ENCODE data around the gene LARGE2. TPM values are rescaled to one million over a fixed set of nuclear protein-coding genes. Genes with fewer than 3 reads are reported as not detected.

LARGE2 gene
- total RNA-seq, result 1 to 10 TPM in 1 of 8 experiments, under 1 TPM in 6, not detected in 1; 0.16 to 1.5 (median 0.46) TPM

DNA sequence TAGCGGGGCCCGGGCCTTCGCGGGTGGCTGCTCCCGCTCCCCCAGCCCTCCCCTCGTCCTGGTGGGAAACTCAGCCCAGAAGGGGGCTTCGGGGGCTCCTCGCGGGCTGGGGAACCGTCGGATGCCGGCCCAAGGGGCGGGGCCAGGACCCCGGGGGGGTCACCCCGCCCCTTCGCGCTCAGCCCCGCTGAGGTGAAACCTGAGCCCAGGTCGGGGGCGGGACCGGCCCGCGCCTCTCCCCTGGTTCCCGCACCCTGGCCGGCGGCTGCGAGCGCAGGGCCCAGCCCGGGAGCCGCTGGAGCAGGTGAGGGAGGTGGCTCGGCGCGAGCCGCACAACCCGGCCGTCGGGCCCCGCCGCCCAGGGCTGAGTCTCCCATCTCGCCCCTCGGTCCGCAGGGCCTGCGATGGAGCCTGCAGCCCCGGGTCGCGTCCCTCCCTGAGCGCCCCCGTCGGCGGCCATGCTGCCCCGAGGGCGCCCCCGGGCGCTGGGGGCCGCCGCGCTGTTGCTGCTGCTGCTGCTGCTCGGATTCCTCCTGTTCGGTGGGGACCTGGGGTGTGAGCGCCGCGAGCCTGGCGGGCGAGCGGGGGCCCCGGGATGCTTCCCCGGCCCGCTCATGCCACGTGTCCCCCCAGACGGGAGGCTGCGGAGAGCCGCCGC, at the start of gene LARGE2:
TSS of gene LARGE2 (plus strand) at position 232 of the 658 bp plus-strand sequence. CDS start at position 459, 227 bp downstream.
- Histone ChIP-seq H3K27ac (no peak within 1 kb of the TSS), H3K4me1 (replicated peaks in 1 of 2) (peaks cover 0 to 22% of the 10 kb centered on the region in 2 donors), H3K4me3 (peak within 1 kb of the TSS in 2 of 5 donors; percentile 9 to 25)
- WGBS, 10 experiments, result no CpG with 5 or more reads among the region's 73 CpGs
- in situ Hi-C loops (cut with MboI; ENCODE audit: low pct_unique_long_range_greater_than_20kb in 2 of 9, low sequenced_read_pairs in 9 of 9, unreplicated experiment in 9 of 9), result no loop called here
- ATAC-seq (replicated peaks in 6 of 8), result peak in 1 of 8 experiments; percentile 6

- no peak overlapping the region for H3K4me3 ChIP-seq
- ATAC-seq (replicated peaks in 6 of 8), result no peak
- 0 to 100% (median 38%) methylated on average over 1 to 5 of the region's 6 CpGs; no CpG with 5 or more reads in 1 of the 10 experiments for WGBS, 10 experiments
- in situ Hi-C loops (cut with MboI; ENCODE audit: low pct_unique_long_range_greater_than_20kb in 2 of 9, low sequenced_read_pairs in 9 of 9, unreplicated experiment in 9 of 9), result loop anchor here in 1 of 9 experiments (25.0 kb wide), 1 partner anchor 436 kb away; no protein-coding TSS in a partner anchor
- H3K27ac ChIP-seq, result no peak overlapping the region
- peaks cover 23 to 28% of the 10 kb centered on the region in 2 donors for H3K4me1 ChIP-seq (replicated peaks in 1 of 2)
Observed at GRCh38 chr11:45876401-45876800, 46.1 kb upstream of the LARGE2 start.

GRCh38 chr11:45877221-45877620, 45.2 kb upstream of the LARGE2 start:
- Histone ChIP-seq H3K4me1 (replicated peaks in 1 of 2) (peaks cover 23 to 31% of the 10 kb centered on the region in 2 donors), H3K4me3 (no peak overlapping the region), H3K27ac (no peak overlapping the region)
- ATAC-seq (replicated peaks in 6 of 8), result no peak
- 17 to 100% (median 92%) methylated on average over 1 to 6 of the region's 8 CpGs; no CpG with 5 or more reads in 2 of the 10 experiments for WGBS, 10 experiments
- in situ Hi-C loops (cut with MboI; ENCODE audit: low pct_unique_long_range_greater_than_20kb in 2 of 9, low sequenced_read_pairs in 9 of 9, unreplicated experiment in 9 of 9), result loop anchor here in 1 of 9 experiments (25.0 kb wide), 1 partner anchor 435 kb away; no protein-coding TSS in a partner anchor

GRCh38 chr11:45877845-45878244, 44.6 kb upstream of the LARGE2 start:
- in situ Hi-C loops (cut with MboI; ENCODE audit: low pct_unique_long_range_greater_than_20kb in 2 of 9, low sequenced_read_pairs in 9 of 9, unreplicated experiment in 9 of 9), result loop anchor here in 1 of 9 experiments (25.0 kb wide), 1 partner anchor 434 kb away; no protein-coding TSS in a partner anchor
- ATAC-seq (replicated peaks in 6 of 8), result no peak
- 52 to 100% (median 92%) methylated on average over 1 to 3 of the region's 3 CpGs; no CpG with 5 or more reads in 3 of the 10 experiments for WGBS, 10 experiments
- Histone ChIP-seq H3K27ac (no peak overlapping the region), H3K4me3 (no peak overlapping the region), H3K4me1 (replicated peaks in 1 of 2) (peaks cover 20 to 27% of the 10 kb centered on the region in 2 donors)

GRCh38 chr11:45879803-45880686, 42.4 kb upstream of the LARGE2 start:
- H3K27ac ChIP-seq, result peak overlapping the region; percentile 68 to 79
- WGBS, 10 experiments, result 17 to 87% (median 74%) methylated on average over 1 to 7 of the region's 7 CpGs; no CpG with 5 or more reads in 1 of the 10 experiments

GRCh38 chr11:45880772-45881570, 41.5 kb upstream of the LARGE2 start:
- ATAC-seq (replicated peaks in 6 of 8), result no peak
- Histone ChIP-seq H3K4me3 (no peak overlapping the region), H3K27ac (peak overlapping the region; percentile 68 to 79), H3K4me1 (replicated peaks in 1 of 2) (peaks cover 14 to 21% of the 10 kb centered on the region in 2 donors)
- WGBS, 10 experiments, result 73 to 94% (median 90%) methylated on average over 1 to 11 of the region's 15 CpGs; no CpG with 5 or more reads in 4 of the 10 experiments
- in situ Hi-C loops (cut with MboI; ENCODE audit: low pct_unique_long_range_greater_than_20kb in 2 of 9, low sequenced_read_pairs in 9 of 9, unreplicated experiment in 9 of 9), result loop anchor here in 1 of 9 experiments (25.0 kb wide), 1 partner anchor 431 kb away; no protein-coding TSS in a partner anchor

More at GRCh38 chr11:45879803-45880686, 42.4 kb upstream of the LARGE2 start:
- peak in 5 of 8 experiments; percentile 84 to 91 (median 87) for ATAC-seq (replicated peaks in 6 of 8)
- H3K4me1 ChIP-seq (replicated peaks in 1 of 2), result peaks cover 14 to 21% of the 10 kb centered on the region in 2 donors
- in situ Hi-C loops (cut with MboI; ENCODE audit: low pct_unique_long_range_greater_than_20kb in 2 of 9, low sequenced_read_pairs in 9 of 9, unreplicated experiment in 9 of 9), result loop anchor here in 1 of 9 experiments (25.0 kb wide), 1 partner anchor 432 kb away; no protein-coding TSS in a partner anchor
- H3K4me3 ChIP-seq, result no peak overlapping the region

GRCh38 chr11:45881708-45882368, 40.6 kb upstream of the LARGE2 start:
- in situ Hi-C loops (cut with MboI; ENCODE audit: low pct_unique_long_range_greater_than_20kb in 2 of 9, low sequenced_read_pairs in 9 of 9, unreplicated experiment in 9 of 9), result loop anchor here in 1 of 9 experiments (25.0 kb wide), 1 partner anchor 430 kb away; no protein-coding TSS in a partner anchor
- H3K4me3 ChIP-seq, result no peak overlapping the region
- H3K4me1 ChIP-seq (replicated peaks in 1 of 2), result peaks cover 14 to 23% of the 10 kb centered on the region in 2 donors
- ATAC-seq (replicated peaks in 6 of 8), result no peak
- 33 to 100% (median 80%) methylated on average over 1 to 2 of the region's 6 CpGs; no CpG with 5 or more reads in 4 of the 10 experiments for WGBS, 10 experiments
- peak overlapping the region; percentile 68 to 79 for H3K27ac ChIP-seq

- WGBS, 10 experiments, result 73 to 93% (median 88%) methylated on average over 3 to 9 of the region's 10 CpGs; no CpG with 5 or more reads in 5 of the 10 experiments
- ATAC-seq (replicated peaks in 6 of 8), result no peak
- H3K27ac ChIP-seq, result no peak overlapping the region
- peak overlapping the region; percentile 51 to 83 (median 62) for H3K4me3 ChIP-seq
- in situ Hi-C loops (cut with MboI; ENCODE audit: low pct_unique_long_range_greater_than_20kb in 2 of 9, low sequenced_read_pairs in 9 of 9, unreplicated experiment in 9 of 9), result loop anchor here in 1 of 9 experiments (25.0 kb wide), 1 partner anchor 428 kb away; no protein-coding TSS in a partner anchor
- peaks cover 12 to 25% of the 10 kb centered on the region in 2 donors for H3K4me1 ChIP-seq (replicated peaks in 1 of 2)
Observed at GRCh38 chr11:45884596-45885185, 37.8 kb upstream of the LARGE2 start.

DNA sequence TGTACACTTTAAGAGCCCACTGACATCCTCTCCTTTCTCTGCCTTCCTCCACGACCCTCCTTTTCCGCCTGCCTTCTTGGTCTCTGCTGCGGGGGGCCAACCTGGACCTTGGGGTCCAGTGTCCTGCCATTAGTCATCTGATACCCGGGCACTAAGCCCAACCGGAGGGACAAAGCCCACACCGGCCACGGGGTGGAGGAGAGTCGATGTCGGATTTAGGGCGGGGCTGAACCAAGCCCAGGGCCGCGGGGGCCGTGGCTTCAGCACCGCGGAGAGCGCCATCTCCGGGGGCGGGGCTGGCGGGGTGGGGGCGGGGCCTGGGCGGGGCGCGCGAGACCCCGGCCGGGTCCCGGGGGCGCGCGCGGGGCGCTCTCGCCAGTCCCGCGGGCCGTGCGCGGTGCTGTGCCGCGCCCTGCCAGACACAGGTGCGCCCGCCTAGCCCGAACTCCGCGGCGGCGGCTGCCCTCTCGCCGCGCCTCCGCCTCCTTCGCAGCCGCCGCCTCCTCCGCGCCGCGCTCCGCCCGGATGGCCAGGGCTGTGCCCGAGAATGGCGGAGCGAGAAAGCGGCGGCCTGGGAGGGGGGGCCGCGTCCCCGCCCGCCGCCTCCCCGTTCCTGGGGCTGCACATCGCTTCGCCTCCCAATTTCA, 37.1 kb upstream of the LARGE2 start, which contains the start of gene MAPK8IP1:
TSS of gene MAPK8IP1 (plus strand) at position 378 of the 647 bp plus-strand sequence. CDS start at position 548, 170 bp downstream.
- Histone ChIP-seq H3K4me1 (replicated peaks in 1 of 2) (peaks cover 9 to 20% of the 10 kb centered on the region in 2 donors), H3K4me3 (peak within 1 kb of the TSS; percentile 51 to 83 (median 62)), H3K27ac (peak within 1 kb of the TSS; percentile 12 to 69)
- 0 to 20% (median 0%) methylated on average over 1 to 2 of the region's 73 CpGs; no CpG with 5 or more reads in 7 of the 10 experiments for whole genome bisulfite sequencing, 10 experiments
- peak; percentile 76 to 92 (median 80) for ATAC-seq (replicated peaks in 6 of 8)
- in situ Hi-C loops (cut with MboI; ENCODE audit: low pct_unique_long_range_greater_than_20kb in 2 of 9, low sequenced_read_pairs in 9 of 9, unreplicated experiment in 9 of 9), result loop anchor here in 1 of 9 experiments (25.0 kb wide), 1 partner anchor 427 kb away; no protein-coding TSS in a partner anchor

GRCh38 chr11:45885921-45886721, 36.3 kb upstream of the LARGE2 start:
- 0 to 35% (median 25%) methylated on average over 1 to 8 of the region's 43 CpGs; no CpG with 5 or more reads in 6 of the 10 experiments for WGBS, 10 experiments
- peaks cover 2 to 13% of the 10 kb centered on the region in 2 donors for H3K4me1 ChIP-seq (replicated peaks in 1 of 2)
- in situ Hi-C loops (cut with MboI; ENCODE audit: low pct_unique_long_range_greater_than_20kb in 2 of 9, low sequenced_read_pairs in 9 of 9, unreplicated experiment in 9 of 9), result loop anchor here in 1 of 9 experiments (25.0 kb wide), 1 partner anchor 426 kb away; no protein-coding TSS in a partner anchor
- peak in 5 of 8 experiments; percentile 24 to 46 (median 38) for ATAC-seq (replicated peaks in 6 of 8)
- H3K4me3 ChIP-seq, result peak overlapping the region; percentile 51 to 83 (median 62)
- H3K27ac ChIP-seq, result peak overlapping the region in 1 of 2 donors; percentile 69

All from motor neuron (in vitro differentiated cells).